ENCODE measurements around the gene RFWD3.
A peak's percentile ranks its signal among the peaks of the same experiment; 100 is the strongest.
"Not testable (repeated sequence)": the region's sequence is repeated elsewhere in the genome, so short reads cannot be mapped to it uniquely, and the experiment has no call there.

RFWD3 gene

DNA sequence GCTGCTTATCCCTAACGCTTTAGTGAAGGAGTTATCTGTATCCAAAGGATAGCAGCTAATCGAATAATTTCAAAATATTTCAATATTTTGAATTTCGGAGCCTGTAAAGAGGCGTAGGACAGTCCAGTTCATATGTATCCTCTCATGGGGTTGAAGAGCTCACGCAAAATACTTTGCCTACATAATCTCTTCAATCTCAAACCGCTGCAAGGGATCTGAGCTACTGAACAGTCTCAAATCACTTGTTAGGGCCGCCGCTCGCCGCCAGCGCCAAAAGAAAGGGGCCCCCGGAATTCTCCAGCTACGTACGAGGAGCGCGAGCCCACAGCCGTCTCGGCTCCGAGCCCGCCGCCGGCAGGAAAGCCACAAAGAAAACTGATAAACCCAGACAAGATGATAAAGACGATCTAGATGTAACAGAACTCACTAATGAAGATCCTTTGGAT, 601 bp upstream of the RFWD3 start:
- peak; percentile 35 for DNase-seq (ENCODE audit: low spot score)

DNA sequence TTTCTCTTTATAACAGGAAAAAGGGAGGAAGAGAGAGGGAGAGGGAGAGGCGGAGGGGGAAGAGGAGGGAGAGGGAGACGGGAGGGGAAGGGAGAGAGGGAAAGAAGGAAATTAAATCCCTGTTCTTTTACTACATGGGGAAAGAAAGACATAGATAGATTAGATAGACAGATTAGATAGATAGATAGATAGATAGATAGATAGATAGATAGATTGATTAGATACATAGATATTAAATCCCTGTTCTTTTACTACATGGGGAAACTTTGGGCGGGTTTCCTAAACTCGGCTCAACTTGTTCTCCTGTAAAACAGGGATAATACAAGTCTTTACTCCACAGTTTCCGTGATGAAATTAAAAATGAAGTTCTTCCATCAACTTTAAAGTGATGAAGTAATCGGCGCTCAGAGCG, 661 bp downstream of the RFWD3 start:
- no peak for DNase-seq (ENCODE audit: low spot score)

DNA sequence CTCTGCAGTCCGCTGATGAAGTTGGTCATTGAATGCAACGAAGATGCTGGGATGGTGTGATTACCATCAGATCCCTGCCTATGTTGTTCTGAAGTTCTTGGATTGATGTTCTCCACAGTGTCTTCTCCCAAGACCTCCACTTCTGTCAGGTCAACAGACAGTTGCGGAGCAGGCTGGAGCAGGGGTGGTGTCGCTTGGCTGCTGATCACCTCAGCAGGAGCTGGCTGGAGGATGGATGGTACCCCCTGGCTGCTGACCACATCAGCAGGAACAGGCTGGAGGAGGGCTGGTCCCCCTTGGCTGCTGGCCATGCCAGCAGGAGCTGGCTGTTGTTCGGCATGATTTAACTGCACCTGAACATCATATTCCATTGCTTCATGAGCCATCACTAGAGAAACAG, 5.6 kb downstream of the RFWD3 start:
- no peak for DNase-seq (ENCODE audit: low spot score)

DNA sequence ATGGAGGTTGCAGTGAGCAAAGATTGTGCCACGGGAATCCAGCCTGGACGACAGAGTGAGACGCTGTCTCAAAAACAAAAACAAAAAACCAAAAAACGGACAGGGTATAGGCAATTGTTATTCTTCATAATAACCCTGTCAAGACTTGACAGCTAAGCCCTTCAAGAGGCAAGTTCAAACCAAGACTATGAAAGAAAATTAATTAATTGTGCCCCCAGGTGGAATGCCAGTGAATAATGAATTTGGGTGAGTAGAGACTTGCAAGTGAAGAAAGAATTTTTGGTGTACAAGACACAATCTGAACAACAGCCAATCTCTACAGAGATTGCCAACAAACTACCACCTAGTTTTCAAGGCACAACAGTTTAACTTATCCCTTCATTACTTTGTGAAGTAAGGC, 6.3 kb downstream of the RFWD3 start:
- no peak for DNase-seq (ENCODE audit: low spot score)

DNA sequence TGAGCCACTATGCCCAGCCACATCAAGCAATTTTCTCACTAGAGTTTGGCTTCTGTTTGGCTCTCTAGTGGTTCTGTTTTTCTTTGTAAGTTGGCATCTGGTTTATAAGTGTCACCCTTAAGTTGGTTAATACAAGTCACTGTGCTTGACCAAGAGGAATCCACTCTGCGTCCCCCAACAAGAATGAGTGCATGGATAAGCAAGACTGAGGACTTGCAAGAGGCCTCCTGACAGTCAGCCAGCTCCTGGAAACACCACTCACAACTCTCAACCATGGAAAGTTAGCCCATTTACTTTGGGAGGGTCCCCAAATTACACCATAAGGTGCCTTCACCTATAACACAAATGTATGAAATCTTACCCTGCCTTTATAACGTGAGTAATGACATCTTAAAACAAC, 7.6 kb downstream of the RFWD3 start:
- no peak for DNase-seq (ENCODE audit: low spot score)

DNA sequence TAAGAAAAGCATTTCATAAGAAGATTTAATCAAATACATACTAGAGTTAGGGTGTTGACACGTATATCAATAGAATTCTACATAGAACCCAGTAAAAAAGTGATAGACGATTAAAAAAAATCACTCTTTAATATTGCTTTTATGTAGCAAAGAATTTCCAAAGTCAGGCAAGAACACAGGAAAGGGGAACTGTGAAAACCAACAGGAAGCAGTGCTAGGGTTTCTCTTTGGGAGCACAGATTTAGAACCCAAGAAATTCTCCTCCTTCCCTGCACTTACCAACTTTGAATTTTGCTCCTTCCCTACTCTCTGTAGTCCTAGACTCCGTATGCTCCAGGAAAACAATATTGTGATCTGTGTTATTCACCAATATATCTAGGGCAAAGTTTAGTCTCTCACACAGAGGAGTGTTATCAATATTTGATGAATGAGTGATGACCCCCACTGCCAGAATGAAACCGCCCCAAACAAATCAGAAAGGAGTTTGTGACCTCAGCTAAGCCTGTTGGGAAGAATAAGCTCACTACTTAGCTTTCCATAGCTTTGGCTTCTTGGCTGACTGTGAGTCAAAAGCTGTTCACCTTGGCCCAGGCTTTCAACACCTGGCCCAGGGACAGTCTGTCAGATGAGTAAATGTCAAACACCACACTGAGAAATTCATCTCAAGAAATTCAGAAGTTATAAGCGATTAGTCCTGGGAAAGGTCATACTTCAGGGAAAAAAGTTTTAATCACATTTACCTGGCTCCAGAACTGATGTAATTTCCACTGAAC, 8.6 kb downstream of the RFWD3 start:
- DNase-seq (ENCODE audit: low spot score), result no peak

DNA sequence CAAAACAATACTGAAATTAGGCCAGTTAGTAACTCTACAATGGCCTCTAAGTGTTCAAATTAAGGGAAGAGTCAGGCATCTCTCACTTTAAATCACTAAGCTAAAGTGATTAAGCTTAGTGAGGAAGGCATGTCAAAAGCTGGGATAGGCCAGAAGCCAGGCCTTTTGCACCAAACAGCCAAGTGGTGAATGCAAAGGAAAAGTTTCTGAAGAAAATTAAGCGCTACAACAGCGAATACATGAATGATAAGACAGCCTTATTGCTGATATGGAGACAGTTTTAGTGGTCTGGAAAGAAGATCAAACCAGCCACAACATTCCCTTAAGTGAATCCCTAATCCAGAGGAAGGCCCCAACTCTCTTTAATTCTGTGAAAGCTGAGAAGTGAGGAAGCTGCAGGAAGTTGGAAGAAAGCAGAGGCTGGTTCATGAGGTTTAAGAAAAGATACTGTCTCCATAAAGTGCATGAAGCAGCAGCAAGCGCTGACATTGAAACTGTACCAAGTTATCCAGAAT, 12.1 kb downstream of the RFWD3 start:
- DNase-seq (ENCODE audit: low spot score), result no peak

DNA sequence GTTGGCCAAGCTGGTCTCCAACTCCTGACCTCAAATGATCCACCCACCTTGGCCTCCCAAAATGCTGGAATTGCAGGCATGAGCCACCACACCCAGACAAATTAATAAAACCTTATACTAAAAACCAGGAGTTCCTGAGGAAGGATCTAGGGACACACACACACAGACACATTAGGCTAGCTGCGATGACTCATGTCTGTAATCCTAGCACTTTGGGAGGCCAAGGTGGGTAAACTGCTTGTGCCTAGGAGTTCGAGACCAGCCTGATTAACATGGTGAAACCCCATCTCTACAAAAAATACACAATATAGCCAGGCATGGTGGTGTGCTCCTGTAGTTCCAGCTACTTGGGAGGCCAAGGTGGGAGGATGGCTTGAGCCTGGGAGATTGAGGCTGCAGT, 13.8 kb downstream of the RFWD3 start:
- DNase-seq (ENCODE audit: low spot score), result not testable (repeated sequence)

DNA sequence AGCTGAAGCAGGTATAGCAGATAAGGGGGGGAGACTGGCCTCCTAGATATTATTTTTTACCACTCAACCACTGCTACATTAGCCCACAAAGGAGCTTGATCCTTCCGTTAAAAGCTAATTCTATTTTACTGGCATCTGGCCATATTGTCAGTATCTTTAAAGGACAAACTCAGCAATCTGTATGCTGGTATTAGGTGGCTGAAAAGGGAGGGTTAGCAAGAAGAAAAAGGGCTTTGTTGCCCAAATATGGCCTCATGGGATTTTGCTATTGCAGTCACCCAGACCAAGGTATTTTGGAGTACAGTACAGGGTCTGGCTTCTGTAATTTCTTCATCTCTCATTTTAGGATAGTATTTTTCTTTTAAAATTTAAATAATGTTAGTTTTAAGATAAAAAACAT, 14.4 kb downstream of the RFWD3 start:
- no peak for DNase-seq (ENCODE audit: low spot score)

DNA sequence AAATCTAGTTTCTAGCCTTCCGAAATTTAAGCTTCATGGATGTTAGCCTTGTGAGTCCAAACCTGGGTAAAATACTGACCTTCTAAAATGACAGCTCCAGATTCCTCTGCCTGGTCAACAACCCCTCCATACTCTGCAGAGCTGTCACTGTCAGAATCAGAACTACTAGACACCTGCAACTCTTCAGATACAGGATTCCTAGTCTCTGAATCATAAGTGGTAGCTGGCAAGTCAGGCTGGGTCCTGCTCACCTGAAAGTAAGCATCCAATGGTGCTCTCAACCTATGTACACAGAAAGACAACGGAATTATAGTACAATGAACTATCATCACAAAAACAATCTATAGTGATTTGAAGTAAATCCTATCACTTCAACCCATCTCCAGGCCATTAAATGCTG, 14.8 kb downstream of the RFWD3 start:
- no peak for DNase-seq (ENCODE audit: low spot score)

DNA sequence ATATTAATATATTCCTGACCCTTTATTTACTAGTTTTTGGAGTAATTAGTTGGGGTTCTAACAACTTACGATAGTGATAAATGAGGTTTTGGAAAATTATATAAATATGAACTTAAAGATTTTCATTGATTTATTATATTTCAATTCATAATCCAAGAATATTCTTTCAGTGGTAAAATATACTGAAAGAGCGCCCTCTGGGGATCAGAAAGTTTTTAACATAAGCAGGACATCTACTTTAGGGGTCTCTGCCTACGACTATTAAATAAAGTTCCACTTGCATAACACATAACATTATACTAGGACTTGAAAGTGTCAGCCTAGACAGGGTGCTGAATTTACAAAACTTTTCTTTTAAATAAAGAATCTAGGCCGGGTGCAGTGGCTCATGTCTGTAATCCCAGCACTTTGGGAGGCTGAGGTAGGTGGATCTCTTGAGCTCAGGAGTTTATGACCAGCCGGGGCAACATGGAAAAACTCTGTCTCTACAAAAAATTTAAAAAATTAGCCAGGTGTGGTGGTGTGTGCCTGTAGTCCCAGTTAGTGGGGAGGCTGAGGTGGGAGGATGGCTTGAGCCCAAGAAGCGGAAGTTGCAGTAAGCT, 15.6 kb downstream of the RFWD3 start:
- no peak for DNase-seq (ENCODE audit: low spot score)

DNA sequence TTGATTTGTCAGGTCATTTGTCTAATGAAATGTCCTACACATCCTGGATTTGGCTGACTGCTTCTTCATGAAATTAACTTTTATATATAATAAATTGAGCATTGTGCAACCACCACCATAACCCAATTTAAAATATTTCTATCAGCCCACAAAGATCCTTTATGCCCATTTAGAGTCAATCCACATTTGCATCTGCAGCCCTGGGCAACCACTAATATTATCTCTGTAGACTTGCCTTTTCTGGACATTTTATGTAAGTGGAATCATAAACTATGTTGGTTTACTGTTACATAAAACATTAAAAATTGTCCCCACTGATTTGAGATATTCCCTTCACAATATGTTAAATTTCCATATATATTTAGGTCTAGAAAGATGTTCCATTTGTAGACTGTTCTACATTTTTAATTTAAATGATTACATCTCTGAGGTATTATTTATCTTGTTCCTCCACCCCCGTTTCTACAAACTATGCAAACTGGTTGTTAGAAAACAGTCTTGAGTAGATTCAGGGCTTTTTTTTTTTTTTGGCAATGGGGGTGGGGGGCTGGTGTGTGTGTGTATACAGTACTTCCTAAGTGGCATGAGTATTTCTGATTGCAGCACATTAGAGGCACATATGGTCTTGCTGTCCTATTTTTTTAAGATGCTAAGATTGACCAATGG, 16.7 kb downstream of the RFWD3 start:
- no peak for DNase-seq (ENCODE audit: low spot score)

DNA sequence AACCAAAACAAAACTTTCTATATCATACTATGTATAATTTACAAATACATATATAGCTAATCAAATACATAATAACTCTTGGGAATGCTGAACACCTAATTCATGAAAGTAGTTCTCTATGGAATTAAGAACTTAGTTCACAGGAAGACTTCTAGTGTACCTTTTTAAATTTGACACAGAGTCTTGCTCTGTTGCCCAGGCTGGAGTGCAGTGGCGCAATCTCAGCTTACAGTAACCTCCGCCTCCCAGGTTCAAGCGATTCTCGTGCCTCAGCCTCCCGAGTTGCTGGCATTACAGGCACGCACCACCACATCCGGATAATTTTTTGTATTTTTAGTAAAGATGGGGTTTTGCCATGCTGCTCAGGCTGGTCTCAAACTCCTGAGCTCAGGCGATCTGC, 24.7 kb downstream of the RFWD3 start:
- no peak for DNase-seq (ENCODE audit: low spot score)

DNA sequence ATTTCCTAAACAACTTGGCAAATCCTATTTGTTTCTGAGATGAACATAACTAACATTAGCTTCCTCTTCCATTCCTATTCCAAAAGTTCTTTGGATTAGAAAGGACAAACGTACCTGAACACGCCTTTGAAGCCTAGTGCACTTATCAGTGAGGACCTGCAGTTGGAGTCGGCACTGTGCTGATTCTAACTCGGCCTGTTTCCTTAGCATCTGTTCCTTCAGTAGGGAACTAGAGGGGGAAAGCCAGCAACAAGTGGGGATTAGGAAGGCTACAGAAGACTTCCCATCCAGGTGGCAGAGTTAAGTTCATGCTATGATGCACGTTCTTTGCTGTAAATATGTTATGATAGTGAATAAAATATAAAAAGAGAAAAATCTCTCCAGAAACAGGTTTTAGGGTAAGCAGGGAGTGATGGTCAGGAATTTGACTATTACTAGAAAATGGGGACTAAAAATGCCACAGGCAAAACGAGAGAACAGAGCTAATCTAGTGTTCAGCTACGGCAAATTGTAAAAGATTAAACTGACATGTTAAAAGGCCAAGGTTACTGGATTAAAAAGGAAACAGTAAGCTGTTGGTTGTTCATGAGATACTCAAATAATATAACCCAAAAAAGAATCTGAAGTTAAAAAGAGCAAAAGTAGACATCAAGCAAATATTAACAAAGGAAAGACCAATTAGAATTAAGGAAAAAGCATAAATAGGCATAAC, 28.8 kb downstream of the RFWD3 start:
- DNase-seq (ENCODE audit: low spot score), result no peak

DNA sequence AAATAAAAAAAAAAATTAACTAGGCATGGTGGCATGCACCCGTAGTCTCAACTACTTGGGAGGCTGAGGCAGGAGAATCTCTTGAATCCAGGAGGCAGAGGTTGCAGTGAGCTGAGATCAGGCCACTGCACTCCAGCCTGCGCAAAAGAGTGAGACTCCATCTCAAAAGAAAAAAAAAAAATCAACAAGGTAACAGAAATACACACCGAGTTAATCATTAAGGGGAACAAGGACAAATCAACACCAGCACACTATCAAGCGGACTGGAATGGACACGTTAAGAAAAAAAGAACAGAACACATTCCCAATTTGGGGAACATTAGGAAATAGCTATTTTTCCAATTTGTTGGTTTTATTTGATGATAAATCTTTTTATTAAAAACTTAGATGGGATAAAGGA, 31.4 kb downstream of the RFWD3 start:
- DNase-seq (ENCODE audit: low spot score), result no peak

DNA sequence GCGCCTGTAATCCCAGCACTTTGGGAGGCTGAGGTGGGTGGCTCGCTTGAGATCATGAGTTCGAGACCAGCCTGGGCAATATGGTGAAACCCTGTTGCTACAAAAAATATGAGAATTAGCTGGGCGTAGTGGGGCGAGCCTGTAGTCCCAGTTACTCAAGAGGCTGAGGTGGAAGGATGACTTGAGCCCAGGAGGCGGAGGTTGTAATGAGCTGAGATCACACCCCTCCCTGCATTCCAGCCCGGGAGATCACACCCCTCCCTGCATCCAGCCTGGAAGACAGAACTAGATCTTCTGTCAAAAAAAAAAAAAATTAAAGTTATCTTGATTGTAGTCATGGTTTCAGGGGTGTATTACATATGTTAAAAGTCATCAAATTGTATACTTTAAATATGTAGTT, 33.0 kb downstream of the RFWD3 start:
- DNase-seq (ENCODE audit: low spot score), result no peak

DNA sequence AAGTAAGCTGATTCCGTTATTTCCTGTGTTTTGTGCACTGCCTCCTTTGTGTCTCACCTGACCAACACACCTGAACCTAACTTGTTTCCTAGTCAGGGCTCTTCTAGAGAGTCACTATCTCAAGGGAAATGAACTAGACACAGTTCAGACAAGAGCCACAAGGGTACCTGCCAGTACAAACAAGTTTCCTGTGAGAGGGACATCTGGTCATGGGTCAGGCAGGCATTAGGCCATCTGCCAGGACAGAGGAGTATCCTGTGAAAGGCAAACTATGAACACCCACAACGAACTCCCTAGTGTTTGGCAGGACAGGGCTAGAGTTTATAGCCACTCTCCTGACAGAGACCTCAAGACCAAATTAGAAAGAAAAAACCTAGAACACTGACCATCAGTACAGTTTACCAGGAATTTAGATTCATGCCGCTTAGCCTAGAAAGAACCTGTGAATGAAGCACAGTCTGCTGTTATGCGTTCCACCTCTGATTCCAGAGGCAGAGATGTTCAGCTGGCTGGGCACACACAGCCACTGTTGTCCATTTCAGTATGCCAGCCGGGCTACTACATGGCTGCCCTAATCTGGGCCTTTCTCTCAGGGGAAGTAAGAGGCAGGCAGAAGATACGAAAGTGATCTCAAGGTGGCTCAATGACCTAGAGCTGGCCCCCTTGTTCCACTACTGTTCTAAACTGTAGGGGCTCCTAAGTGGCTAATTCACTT, 39.0 kb downstream of the RFWD3 start:
- no peak for DNase-seq (ENCODE audit: low spot score)

DNA sequence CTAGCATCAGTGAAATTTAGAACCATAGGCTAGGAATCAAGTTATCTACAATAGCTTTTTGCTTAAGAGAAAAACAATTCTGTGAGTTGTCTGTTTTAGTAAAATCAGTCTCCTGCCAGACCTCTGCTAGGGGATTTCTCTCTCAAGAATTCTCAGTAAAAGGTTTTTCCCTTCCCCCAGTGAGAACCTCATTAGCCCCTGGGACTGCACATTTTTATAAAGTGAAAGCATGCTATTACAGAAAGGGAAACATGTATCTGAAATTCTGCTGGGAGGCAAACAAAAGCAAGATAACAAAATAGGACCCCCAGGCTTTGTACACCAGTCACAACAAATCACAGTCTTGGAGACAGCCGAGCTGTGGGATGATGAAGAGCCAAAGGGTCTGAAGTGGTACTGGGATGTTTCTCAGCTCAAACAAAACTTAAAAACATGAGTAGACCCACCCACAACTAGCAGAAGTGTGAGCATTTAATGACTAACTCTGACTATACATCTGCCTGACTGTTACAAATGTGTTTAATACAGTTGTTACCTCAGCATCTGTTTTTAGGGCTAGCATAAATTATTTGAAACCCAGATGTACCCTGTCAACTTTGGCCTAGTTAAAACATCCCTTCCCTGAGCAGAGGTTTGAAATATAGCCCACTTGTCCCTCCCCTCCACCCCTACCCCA, 39.8 kb downstream of the RFWD3 start:
- DNase-seq (ENCODE audit: low spot score), result no peak

DNA sequence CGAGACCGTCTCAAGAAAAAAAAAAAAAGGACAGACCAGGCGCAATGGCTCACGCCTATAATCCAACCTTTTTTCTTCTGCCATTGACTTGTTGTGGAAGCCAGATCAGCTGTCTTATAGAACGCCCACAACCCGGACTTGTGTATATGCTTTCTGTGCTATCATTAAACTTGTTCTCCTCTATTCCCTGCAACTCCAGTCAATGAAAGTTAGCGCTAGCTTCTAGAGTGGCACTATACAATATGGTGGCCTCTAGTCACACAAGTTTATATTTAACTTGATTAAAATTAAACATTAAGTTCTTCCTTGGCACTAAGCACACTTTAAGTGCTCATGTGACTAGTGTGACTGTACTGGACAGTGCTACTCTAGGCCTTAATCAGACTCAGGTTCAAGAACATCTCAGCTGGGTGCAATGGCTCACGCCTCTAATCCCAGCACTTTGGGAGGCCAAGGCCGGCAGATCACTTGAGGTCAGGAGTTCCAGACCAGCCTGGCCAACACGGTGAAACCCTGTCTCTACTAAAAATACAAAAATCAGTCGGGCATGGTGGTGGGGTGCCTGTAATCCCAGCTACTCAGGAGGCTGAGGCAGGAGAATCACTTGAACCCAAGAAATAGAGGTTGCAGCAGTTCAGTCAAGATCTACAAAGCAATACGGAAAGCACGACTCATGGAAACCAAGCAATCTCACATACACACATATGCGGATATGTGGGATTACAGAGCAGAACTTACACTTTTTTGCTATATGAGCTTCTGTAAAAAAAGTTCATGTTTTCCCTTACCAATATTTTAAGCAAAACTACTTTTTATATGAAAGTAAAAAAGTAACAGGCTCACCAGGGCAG, 41.0 kb downstream of the RFWD3 start:
- DNase-seq (ENCODE audit: low spot score), result no peak

DNA sequence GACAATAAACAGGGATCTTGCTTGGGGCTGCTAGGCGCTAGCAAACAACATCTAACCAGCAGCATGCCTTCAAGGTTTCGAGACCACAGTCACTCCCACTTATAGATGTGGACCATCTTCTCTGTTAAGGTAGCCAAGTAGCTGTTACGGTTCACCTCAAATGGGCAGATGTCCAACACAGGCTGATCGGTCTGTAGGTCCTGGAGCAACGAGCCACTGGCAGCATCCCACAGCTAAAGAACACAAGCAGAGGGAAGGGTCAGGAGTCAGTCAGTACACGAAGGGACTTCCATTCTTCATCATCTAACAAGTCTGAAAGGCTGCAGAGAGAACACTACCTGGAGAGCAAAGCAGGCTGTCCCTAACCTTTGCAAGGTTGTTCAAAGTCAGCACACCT, 42.8 kb downstream of the RFWD3 start:
- DNase-seq (ENCODE audit: low spot score), result no peak
